ENCODE measurements around the gene NGEF. TPM values are rescaled to one million over a fixed set of nuclear protein-coding genes. Genes with fewer than 3 reads are reported as not detected.
A peak's percentile ranks its signal among the peaks of the same experiment; 100 is the strongest.

The NGEF gene
- total and polyA plus RNA-seq, 12 donors = 10.1 to 467 (median 46.1) TPM

GRCh38 chr2:232863996-232864395, 149.1 kb downstream of the NGEF start:
- no peaks in the 10 kb centered on the region for H3K9me3 ChIP-seq (replicated peaks in 1 of 3)
- TF ChIP-seq POLR2A (IDR thresholded peaks at IDR 0.05) = no peak
- TF ChIP-seq CTCF (IDR thresholded peaks at IDR 0.05) = no peak
- peak in 1 of 7 donors; percentile 30 for DNase-seq
- H3K27ac ChIP-seq = no peak overlapping the region
- H3K4me1 ChIP-seq (replicated peaks in 1 of 2) = no peaks in the 10 kb centered on the region
- no peak overlapping the region for H3K4me3 ChIP-seq
- H3K36me3 ChIP-seq (replicated peaks in 1 of 2) = peaks cover 0 to 7% of the 10 kb centered on the region in 2 donors
- intact Hi-C loops (cut with DNase I) = no loop called here
- H3K27me3 ChIP-seq = no peaks in the 10 kb centered on the region
- WGBS, 4 donors = 90 to 95% (median 90%) methylated on average over 2 of the region's 2 CpGs

- TF ChIP-seq POLR2A (IDR thresholded peaks at IDR 0.05) = no peak
- no peak for TF ChIP-seq CTCF (IDR thresholded peaks at IDR 0.05)
- DNase-seq = peak in 1 of 7 donors; percentile 36
- H3K9me3 ChIP-seq (replicated peaks in 1 of 3) = no peaks in the 10 kb centered on the region
- intact Hi-C loops (cut with DNase I) = no loop called here
- H3K27me3 ChIP-seq = no peaks in the 10 kb centered on the region
- H3K4me3 ChIP-seq = no peak overlapping the region
- H3K27ac ChIP-seq = no peak overlapping the region
- H3K36me3 ChIP-seq (replicated peaks in 1 of 2) = peaks cover 0 to 34% of the 10 kb centered on the region in 2 donors
- no peaks in the 10 kb centered on the region for H3K4me1 ChIP-seq (replicated peaks in 1 of 2)
- 95 to 98% (median 97%) methylated on average over 5 of the region's 5 CpGs for WGBS, 4 donors
Observed at GRCh38 chr2:232861353-232861752, 151.7 kb downstream of the NGEF start.

GRCh38 chr2:232860593-232861241, 152.3 kb downstream of the NGEF start:
- TF ChIP-seq POLR2A (IDR thresholded peaks at IDR 0.05) = no peak
- no peak for TF ChIP-seq CTCF (IDR thresholded peaks at IDR 0.05)
- WGBS, 4 donors = 90 to 93% (median 92%) methylated on average over 9 of the region's 9 CpGs
- H3K27ac ChIP-seq = no peak overlapping the region

GRCh38 chr2:232859385-232859916, 153.6 kb downstream of the NGEF start:
- intact Hi-C loops (cut with DNase I) = loop anchor here (5.0 to 10.0 kb wide), 3 partner anchors 165 to 395 kb away; partner anchors contain the start of genes ATG16L1 (in 1 of the 2) and NEU2 (in 1 of the 2)

More at GRCh38 chr2:232860593-232861241, 152.3 kb downstream of the NGEF start:
- H3K36me3 ChIP-seq (replicated peaks in 1 of 2) = peaks cover 0 to 40% of the 10 kb centered on the region in 2 donors
- no peaks in the 10 kb centered on the region for H3K27me3 ChIP-seq
- intact Hi-C loops (cut with DNase I) = no loop called here
- no peaks in the 10 kb centered on the region for H3K4me1 ChIP-seq (replicated peaks in 1 of 2)
- H3K4me3 ChIP-seq = no peak overlapping the region
- H3K9me3 ChIP-seq (replicated peaks in 1 of 3) = no peaks in the 10 kb centered on the region
- peak in 1 of 7 donors; percentile 18 for DNase-seq

More at GRCh38 chr2:232859385-232859916, 153.6 kb downstream of the NGEF start:
- Histone ChIP-seq H3K4me3 (no peak overlapping the region), H3K36me3 (replicated peaks in 1 of 2) (peaks cover 0 to 43% of the 10 kb centered on the region in 2 donors), H3K9me3 (replicated peaks in 1 of 3) (no peaks in the 10 kb centered on the region), H3K27ac (no peak overlapping the region), H3K4me1 (replicated peaks in 1 of 2) (no peaks in the 10 kb centered on the region), H3K27me3 (no peaks in the 10 kb centered on the region)
- TF ChIP-seq POLR2A (IDR thresholded peaks at IDR 0.05) (no peak), CTCF (IDR thresholded peaks at IDR 0.05) (no peak)
- no peak for DNase-seq
- 88 to 93% (median 91%) methylated on average over 3 to 4 of the region's 4 CpGs for WGBS, 4 donors

Data from adrenal gland (tissue), 12 donors.